GM12878 (cell line): ENCODE measurements around the gene SASH1. TPM values are rescaled to one million over a fixed set of nuclear protein-coding genes. Genes with fewer than 3 reads are reported as not detected.

ENCODE experiments used
- ATAC-seq: fragments of 200-7000 bp; cut with Tn5 transposase; 3 replicates; pipeline ENCODE4 v1.9.1; 2020; ENCODE audit warnings: mild to moderate bottlenecking, moderate library complexity
- BruUV-seq: library from RNA; stranded (reverse); fragments of 400-500 nt; replicated peaks from 2 replicates; lab custom pipeline; 2021; lab: Mats Ljungman, UMichigan
- CTCF ChIA-PET: fragments of 300-600 bp; sonication (Branson Sonifier 250); formaldehyde crosslinking; extraction: SDS; loops from one replicate; lab custom pipeline; 2021; ENCODE audit warnings: inconsistent platforms; lab: Yijun Ruan, JAX
- POLR2A ChIA-PET: fragments of 350-600 bp; formaldehyde crosslinking; extraction: SDS; loops from one replicate; lab custom pipeline; 2021; ENCODE audit warnings: inconsistent platforms; lab: Charles Lee
- RAD21 ChIA-PET: fragments of 300-600 bp; sonication (Branson Sonifier 250); formaldehyde crosslinking; loops from one replicate; lab custom pipeline; 2023; ENCODE audit warnings: antibody characterized with exemption; ENCODE audit not compliant: unreplicated experiment; lab: Charles Lee
- SMC1A ChIA-PET: fragments of 300-600 bp; sonication (Branson Sonifier 250); formaldehyde crosslinking; loops from one replicate; lab custom pipeline; 2023; ENCODE audit not compliant: unreplicated experiment, uncharacterized antibody; lab: Charles Lee
- DNase-seq: peaks from one replicate; pipeline ENCODE4 v3.0.0-alpha.2; 2011; ENCODE audit warnings: low read depth, low spot score
- FAIRE-seq: peaks from 3 replicates; lab custom pipeline; 2011; peaks lifted over from hg19 to GRCh38; lab: Jason Lieb, UNC
- H2AFZ ChIP-seq: 2 replicates; pipeline ENCODE4 v1.6.0; 2011; ENCODE audit warnings: low read depth, low read length, control low read depth; ENCODE audit not compliant: control insufficient read depth
- H3K27ac ChIP-seq: 2 replicates; pipeline ENCODE4 v1.5.1; 2011; ENCODE audit warnings: control low read depth; ENCODE audit not compliant: control insufficient read depth, insufficient read depth
- H3K27me3 ChIP-seq, 2 experiments: replicated peaks in 1 of 2; 2 replicates each; pipeline versions ENCODE4 v1.6.0 to v1.6.1; 2011; ENCODE audit warnings: low read length in 1 of 2; ENCODE audit not compliant: control insufficient read depth in 2 of 2, insufficient read depth in 2 of 2
- H3K36me3 ChIP-seq, 2 experiments: 2 replicates each; pipeline ENCODE4 v1.5.1; 2011; ENCODE audit warnings: low read length in 1 of 2; ENCODE audit not compliant: control insufficient read depth in 2 of 2, insufficient read depth in 2 of 2
- H3K4me1 ChIP-seq: 2 replicates; pipeline ENCODE4 v1.6.1; 2011; ENCODE audit warnings: mild to moderate bottlenecking, low read length, moderate library complexity, mixed read lengths; ENCODE audit not compliant: control insufficient read depth, insufficient read depth
- H3K4me2 ChIP-seq: 2 replicates; pipeline ENCODE4 v1.6.0; 2011; ENCODE audit warnings: control low read depth; ENCODE audit not compliant: control insufficient read depth, insufficient read depth
- H3K4me3 ChIP-seq: fragments of 200-600 bp; sonication (generic); 2 replicates; pipeline ENCODE4 v1.5.1; 2016
- H3K79me2 ChIP-seq: 2 replicates; pipeline ENCODE4 v1.6.0; 2011; ENCODE audit warnings: low read length; ENCODE audit not compliant: control insufficient read depth, insufficient read depth
- H3K9ac ChIP-seq: 2 replicates; pipeline ENCODE4 v1.8.0; 2011; ENCODE audit warnings: low read length, control low read depth, mixed read lengths; ENCODE audit not compliant: control insufficient read depth, insufficient read depth
- H3K9me3 ChIP-seq: replicated peaks from 3 replicates; pipeline ENCODE4 v1.5.1; 2011; ENCODE audit warnings: mild to moderate bottlenecking, low read length; ENCODE audit not compliant: control insufficient read depth, insufficient read depth
- H4K20me1 ChIP-seq: 2 replicates; pipeline ENCODE4 v1.6.0; 2011; ENCODE audit not compliant: control insufficient read depth, insufficient read depth
- JUNB ChIP-seq: IDR thresholded peaks from 2 replicates; pipeline ENCODE4 v1.6.1; 2016; ENCODE audit warnings: antibody characterized with exemption, mild to moderate bottlenecking
- MEF2A ChIP-seq: IDR thresholded peaks from 2 replicates; pipeline ENCODE4 v1.6.1; 2011; ENCODE audit warnings: low read depth, mild to moderate bottlenecking, low read length, moderate library complexity; ENCODE audit not compliant: insufficient read depth
- NFIC ChIP-seq: IDR thresholded peaks from 2 replicates; pipeline ENCODE4 v1.6.1; 2012; ENCODE audit warnings: low read depth, mild to moderate bottlenecking, inconsistent platforms, low read length, moderate library complexity
- NFYB ChIP-seq: IDR thresholded peaks from 2 replicates; pipeline ENCODE4 v1.6.1; 2011; ENCODE audit warnings: low read depth, mild to moderate bottlenecking, low read length, improper control_type of control experiment, moderate library complexity; ENCODE audit not compliant: insufficient read depth
- NR2C2 ChIP-seq: IDR thresholded peaks from 2 replicates; pipeline ENCODE4 v1.6.1; 2011; ENCODE audit warnings: borderline replicate concordance, low read depth; ENCODE audit not compliant: control insufficient read depth, insufficient read length
- POLR2A ChIP-seq: IDR thresholded peaks from 2 replicates; pipeline ENCODE4 v1.6.1; 2011; ENCODE audit warnings: low read depth, mild to moderate bottlenecking, low read length
- RB1 ChIP-seq: fragments of 450-650 bp; formaldehyde crosslinking; IDR thresholded peaks from 2 replicates; pipeline ENCODE4 v1.6.1; 2017; ENCODE audit warnings: mild to moderate bottlenecking, borderline replicate concordance
- RUNX3 ChIP-seq: IDR thresholded peaks from 2 replicates; pipeline ENCODE4 v1.6.1; 2012; ENCODE audit warnings: low read length, inconsistent platforms
- STAT1 ChIP-seq: fragments of 450-650 bp; conservative IDR thresholded peaks from 2 replicates; pipeline ENCODE4 v1.6.1; 2014; ENCODE audit warnings: antibody characterized with exemption, mild to moderate bottlenecking
- TCF7 ChIP-seq: IDR thresholded peaks from 2 replicates; pipeline ENCODE4 v1.6.1; 2014; ENCODE audit warnings: antibody characterized with exemption, borderline replicate concordance
- ZNF384 ChIP-seq: IDR thresholded peaks from 2 replicates; pipeline ENCODE4 v1.6.1; 2012; ENCODE audit warnings: low read depth, mild to moderate bottlenecking, low read length, improper control_type of control experiment, borderline replicate concordance
- WGBS: methylation state at CpG from one replicate; pipeline ENCODE4 v1.1.6; 2016; ENCODE audit warnings: low lambda C conversion rate; ENCODE audit not compliant: insufficient replicate concordance, insufficient coverage; ENCODE audit errors: missing lambda C conversion rate; 5-methylcytosine and 5-hydroxymethylcytosine counted together
- in situ Hi-C: fragments of 300-500 bp; cut with MboI; formaldehyde crosslinking; loops from 9 replicates; pipeline ENCODE4 v1.14.3; 2018; ENCODE audit warnings: mixed read lengths
- intact Hi-C: fragments of 100-400 bp; cut with micrococcal nuclease; formaldehyde crosslinking; loops from one replicate; pipeline ENCODE4 v1.14.2; 2022; ENCODE audit not compliant: unreplicated experiment
- polyA plus RNA-seq, 11 experiments: library from polyadenylated mRNA; depleted of rRNA in 4 of 11; unstranded in 6 of 11; stranded (reverse) in 5 of 11; fragments of >200 nt; fragmentation: Nextera tagmentation in 4 of 11; fragmentation: Illumina TruSeq in 1 of 11; extraction: Ambion mirVana in 4 of 11; extraction: Trizol in 1 of 11; gene quantifications; 1 replicate in 1 of 11; 2 replicates in 10 of 11; pipeline versions ENCODE4 v1.2.1 to v1.2.3, GENCODE V29; 2011 to 2016; ENCODE audit warnings: inconsistent platforms in 2 of 11, missing spikeins in 2 of 11, low read depth in 1 of 11
- total RNA-seq, 4 experiments: library from RNA; depleted of rRNA in 3 of 4; stranded (reverse); fragments of >200 nt in 3 of 4; fragmentation: Illumina TruSeq in 1 of 4; extraction: Trizol in 1 of 4; gene quantifications; 2 replicates each; pipeline versions ENCODE4 v1.2.1 to v1.2.3, GENCODE V29; 2013 to 2021
- TF ChIP-seq, protein P1 (sequence below): IDR thresholded peaks from 2 replicates; pipeline ENCODE4 v1.6.1; 2012; ENCODE audit warnings: low read length, inconsistent platforms

SASH1 gene
- total and polyA plus RNA-seq, 10 of the 15 experiments (the other 5 are each of a cell fraction or from before 2014, with no cell fraction given): 0.01 to 0.73 (median 0.14) TPM; not detected in 4

- H3K4me3 ChIP-seq: no peak overlapping the region
- H3K36me3 ChIP-seq: no peaks in the 10 kb centered on the region
- no TSS peak for BruUV-seq
- no peaks in the 10 kb centered on the region for H3K4me1 ChIP-seq
- ChIA-PET RAD21 (no interaction called here), SMC1A (no interaction called here), CTCF (no interaction called here), POLR2A (no interaction called here)
- DNase-seq: no peak
- no peaks in the 10 kb centered on the region for H4K20me1 ChIP-seq
- intact Hi-C loops (no loop called here), in situ Hi-C loops (no loop called here)
- H3K4me2 ChIP-seq: no peak overlapping the region
- no peaks in the 10 kb centered on the region for H3K9me3 ChIP-seq
- H3K79me2 ChIP-seq: no peaks in the 10 kb centered on the region
- TF ChIP-seq POLR2A (no peak), NFIC (no peak), STAT1 (no peak), JUNB (peak; percentile 48; the same call in 1 of the 2 replicates), NR2C2 (no peak), MEF2A (peak; percentile 40; the same call in 1 of the 2 replicates), ZNF384 (no peak), RUNX3 (peak; percentile 80), RB1 (no peak), NFYB (no peak), TCF7 (peak; percentile 61; the same call in 1 of the 2 replicates)
- TF ChIP-seq, protein P1, sequence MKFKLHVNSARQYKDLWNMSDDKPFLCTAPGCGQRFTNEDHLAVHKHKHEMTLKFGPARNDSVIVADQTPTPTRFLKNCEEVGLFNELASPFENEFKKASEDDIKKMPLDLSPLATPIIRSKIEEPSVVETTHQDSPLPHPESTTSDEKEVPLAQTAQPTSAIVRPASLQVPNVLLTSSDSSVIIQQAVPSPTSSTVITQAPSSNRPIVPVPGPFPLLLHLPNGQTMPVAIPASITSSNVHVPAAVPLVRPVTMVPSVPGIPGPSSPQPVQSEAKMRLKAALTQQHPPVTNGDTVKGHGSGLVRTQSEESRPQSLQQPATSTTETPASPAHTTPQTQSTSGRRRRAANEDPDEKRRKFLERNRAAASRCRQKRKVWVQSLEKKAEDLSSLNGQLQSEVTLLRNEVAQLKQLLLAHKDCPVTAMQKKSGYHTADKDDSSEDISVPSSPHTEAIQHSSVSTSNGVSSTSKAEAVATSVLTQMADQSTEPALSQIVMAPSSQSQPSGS: 0 out of 2 replicates have a peak, but pooled peaks have one; percentile 39
- 3% methylated on average over 6 of the region's 6 CpGs for WGBS
- H3K27me3 ChIP-seq: no peaks in the 10 kb centered on the region; a peak in 2 of 4 replicates
- H3K9ac ChIP-seq: no peak overlapping the region
- peak; percentile 59 for ATAC-seq
- no peak overlapping the region for H2AFZ ChIP-seq
- no peak overlapping the region for H3K27ac ChIP-seq
- no peak for FAIRE-seq
Measured at GRCh38 chr6:148495029-148495428, 152.4 kb downstream of the SASH1 start.
